Activated B cell treated with CpG ODN at 0.5 μM for 24 hours (primary cell): ENCODE results near the gene SAMD4A. TPM values are rescaled to one million over a fixed set of nuclear protein-coding genes. Genes with fewer than 3 reads are reported as not detected.

Source experiments
- ATAC-seq: fragments of 200-7000 bp; cut with Tn5 transposase; one replicate; pipeline ENCODE4 v1.10.0; 2021; ENCODE audit warnings: low read depth, mild to moderate bottlenecking, moderate library complexity
- CTCF ChIA-PET: fragments of 350-600 bp; sonication (Branson Sonifier 250); formaldehyde crosslinking; loops from one replicate; lab custom pipeline; 2021; ENCODE audit warnings: antibody characterized with exemption; lab: Charles Lee
- POLR2A ChIA-PET: fragments of 350-600 bp; sonication (Branson Sonifier 250); formaldehyde crosslinking; loops from one replicate; lab custom pipeline; 2021; ENCODE audit warnings: antibody characterized with exemption; lab: Charles Lee
- DNase-seq: peaks from one replicate; pipeline ENCODE4 v3.0.0; 2022
- H3K27ac Mint-ChIP-seq: one replicate; pipeline ENCODE4 v1.8.0; 2020; ENCODE audit warnings: mixed read lengths
- H3K27me3 Mint-ChIP-seq: one replicate; pipeline ENCODE4 v1.8.0; 2021; ENCODE audit warnings: mixed read lengths
- H3K36me3 Mint-ChIP-seq: one replicate; pipeline ENCODE4 v1.8.0; 2021; ENCODE audit warnings: low read depth, mixed read lengths
- H3K4me1 Mint-ChIP-seq: one replicate; pipeline ENCODE4 v1.8.0; 2021; ENCODE audit warnings: mixed read lengths
- H3K4me3 Mint-ChIP-seq: one replicate; pipeline ENCODE4 v1.8.0; 2020; ENCODE audit warnings: mild to moderate bottlenecking, mixed read lengths
- H3K9me3 Mint-ChIP-seq: one replicate; pipeline ENCODE4 v1.8.0; 2020; ENCODE audit warnings: mixed read lengths
- CTCF ChIP-seq: fragments of 200-600 bp; IDR thresholded peaks from one replicate; pipeline ENCODE4 v1.8.0; 2022; ENCODE audit warnings: antibody characterized with exemption, mild to moderate bottlenecking
- intact Hi-C: fragments of 100-400 bp; cut with micrococcal nuclease; formaldehyde crosslinking; loops from one replicate; pipeline ENCODE4 v1.15.1; 2024
- total RNA-seq: library from RNA; stranded (reverse); gene quantifications from 2 replicates; pipeline ENCODE4 v1.2.3, GENCODE V29; 2022

Gene SAMD4A
- total RNA-seq, 1 donor from 2014 or later, result 8.7 TPM

DNA sequence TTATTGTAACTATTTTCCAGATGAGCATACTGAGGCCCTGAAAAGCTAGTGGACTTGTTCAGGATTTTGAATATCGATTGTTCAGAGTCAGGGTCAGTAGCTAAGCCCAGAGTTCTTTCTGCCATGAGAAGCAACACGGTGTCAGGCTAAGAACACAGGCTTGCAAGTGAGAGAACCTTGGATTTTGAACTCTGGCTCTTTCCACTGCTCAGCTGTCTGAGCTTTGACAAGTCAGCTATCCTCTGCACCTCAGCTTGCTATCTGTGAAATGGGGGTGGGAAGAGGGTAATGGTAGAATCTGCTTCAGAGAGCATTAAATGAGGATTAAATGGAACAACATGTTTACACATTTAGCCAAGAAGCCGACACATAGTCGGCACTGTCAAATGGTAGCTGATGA lies 157.2 kb downstream of the SAMD4A start:
- ChIA-PET POLR2A (no interaction called here), CTCF (interaction anchor here (3.8 kb wide), 1 partner anchor 157 kb away, joined by 32 read pairs; the partner anchor contains the start of gene SAMD4A)
- ATAC-seq (no peak), DNase-seq (no peak)
- intact Hi-C loops, result no loop called here
- no peaks in the 10 kb centered on the region for H3K9me3 Mint-ChIP-seq
- no peak for TF ChIP-seq CTCF
- H3K27ac Mint-ChIP-seq, result no peak overlapping the region
- H3K36me3 Mint-ChIP-seq, result peaks cover 2% of the 10 kb centered on the region
- no peak overlapping the region for H3K4me3 Mint-ChIP-seq
- H3K4me1 Mint-ChIP-seq, result peaks cover 9% of the 10 kb centered on the region
- no peaks in the 10 kb centered on the region for H3K27me3 Mint-ChIP-seq

GRCh38 chr14:54724676-54725325 lies 157.9 kb downstream of the SAMD4A start:
- intact Hi-C loops, result no loop called here
- ChIA-PET CTCF (interaction anchor here (2.1 to 3.8 kb wide), 2 partner anchors 158 to 161 kb away, joined by 8 to 32 read pairs; partner anchors contain the start of gene SAMD4A), POLR2A (interaction anchor here (1.0 kb wide), 1 partner anchor 158 kb away, joined by 3 read pairs; the partner anchor contains the start of gene SAMD4A)
- H3K4me1 Mint-ChIP-seq, result peaks cover 14% of the 10 kb centered on the region
- no peak overlapping the region for H3K27ac Mint-ChIP-seq
- no peaks in the 10 kb centered on the region for H3K9me3 Mint-ChIP-seq
- peaks cover 2% of the 10 kb centered on the region for H3K36me3 Mint-ChIP-seq
- H3K27me3 Mint-ChIP-seq, result no peaks in the 10 kb centered on the region
- no peak overlapping the region for H3K4me3 Mint-ChIP-seq
- TF ChIP-seq CTCF, result no peak
- DNase-seq (no peak), ATAC-seq (no peak)

DNA sequence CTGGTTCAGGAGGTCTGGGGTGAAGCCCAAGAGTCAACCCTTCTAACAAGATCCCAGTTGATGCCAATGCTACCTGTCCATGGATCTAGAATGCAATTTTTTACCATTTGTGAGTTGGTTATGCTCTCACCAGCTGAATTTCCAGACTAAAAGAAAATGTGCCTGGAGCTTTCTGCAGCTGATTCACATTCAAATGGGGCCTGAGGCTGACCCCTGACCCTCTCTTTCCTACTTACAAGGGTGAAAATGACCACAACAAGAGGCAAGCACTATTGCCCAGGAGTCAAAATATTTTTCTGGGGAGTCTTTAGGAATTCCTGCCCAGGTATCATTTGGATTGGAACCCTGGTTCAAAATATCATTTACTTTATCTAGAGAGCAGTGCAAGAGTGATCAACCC lies 159.1 kb downstream of the SAMD4A start:
- Mint-ChIP-seq H3K27me3 (no peaks in the 10 kb centered on the region), H3K36me3 (no peaks in the 10 kb centered on the region), H3K4me1 (peaks cover 26% of the 10 kb centered on the region), H3K4me3 (no peak overlapping the region), H3K27ac (no peak overlapping the region), H3K9me3 (no peaks in the 10 kb centered on the region)
- intact Hi-C loops, result no loop called here
- ChIA-PET POLR2A (no interaction called here), CTCF (interaction anchor here (2.1 kb wide), 1 partner anchor 162 kb away, joined by 8 read pairs; no protein-coding TSS in a partner anchor)
- TF ChIP-seq CTCF, result no peak
- DNase-seq (no peak), ATAC-seq (no peak)

- Mint-ChIP-seq H3K4me3 (no peak overlapping the region), H3K4me1 (peaks cover 22% of the 10 kb centered on the region), H3K36me3 (no peaks in the 10 kb centered on the region), H3K9me3 (no peaks in the 10 kb centered on the region), H3K27ac (no peak overlapping the region), H3K27me3 (no peaks in the 10 kb centered on the region)
- no peak for DNase-seq
- ChIA-PET CTCF (interaction anchor here (1.8 kb wide), 1 partner anchor 164 kb away, joined by 3 read pairs; no protein-coding TSS in a partner anchor), POLR2A (interaction anchor here (2.4 kb wide), 1 partner anchor 162 kb away, joined by 16 read pairs; the partner anchor contains the start of gene SAMD4A)
- ATAC-seq, result no peak
- intact Hi-C loops, result no loop called here
- TF ChIP-seq CTCF, result no peak
These were observed 161.0 kb downstream of the SAMD4A start for GRCh38 chr14:54727929-54728328.
